H9 (cell line): ENCODE data around the gene GOLT1A. TPM values are rescaled to one million over a fixed set of nuclear protein-coding genes. Genes with fewer than 3 reads are reported as not detected.

ENCODE experiments used
- DNase-seq: peaks from one replicate; pipeline ENCODE4 v3.0.0-alpha.2; 2017
- H2AFZ ChIP-seq: one replicate; pipeline ENCODE4 v1.6.1; 2013; ENCODE audit warnings: mild to moderate bottlenecking, low read length, control low read depth, moderate library complexity
- H2AK5ac ChIP-seq: 2 replicates; pipeline ENCODE4 v1.6.1; 2013; ENCODE audit warnings: low read length, control low read depth, mixed read lengths; ENCODE audit not compliant: insufficient read length
- H2BK120ac ChIP-seq: one replicate; pipeline ENCODE4 v1.6.1; 2013; ENCODE audit warnings: low read depth, mild to moderate bottlenecking, low read length, control low read depth, inconsistent platforms; ENCODE audit not compliant: poor library complexity, severe bottlenecking
- H2BK12ac ChIP-seq: 2 replicates; pipeline ENCODE4 v1.6.1; 2013; ENCODE audit warnings: low read length, control low read depth, mixed read lengths, low read depth; ENCODE audit not compliant: insufficient read length
- H2BK15ac ChIP-seq: 2 replicates; pipeline ENCODE4 v1.6.1; 2013; ENCODE audit warnings: low read depth, low read length, control low read depth
- H2BK20ac ChIP-seq: one replicate; pipeline ENCODE4 v1.6.1; 2013; ENCODE audit warnings: low read depth, mild to moderate bottlenecking, low read length, control low read depth, inconsistent platforms; ENCODE audit not compliant: poor library complexity, severe bottlenecking
- H2BK5ac ChIP-seq: 2 replicates; pipeline ENCODE4 v1.6.1; 2013; ENCODE audit warnings: low read length, control low read depth, mixed read lengths; ENCODE audit not compliant: insufficient read length
- H3K14ac ChIP-seq: 2 replicates; pipeline ENCODE4 v1.6.1; 2013; ENCODE audit warnings: low read length, control low read depth; ENCODE audit not compliant: insufficient read depth
- H3K18ac ChIP-seq: 2 replicates; pipeline ENCODE4 v1.6.1; 2013; ENCODE audit warnings: low read depth, mild to moderate bottlenecking, mixed read lengths, low read length, control low read depth; ENCODE audit not compliant: insufficient read length
- H3K23ac ChIP-seq: 2 replicates; pipeline ENCODE4 v1.6.1; 2013; ENCODE audit warnings: low read length, control low read depth, mixed read lengths, low read depth; ENCODE audit not compliant: insufficient read length
- H3K23me2 ChIP-seq: 2 replicates; pipeline ENCODE4 v1.6.1; 2013; ENCODE audit warnings: low read depth, mild to moderate bottlenecking, mixed read lengths, low read length, control low read depth; ENCODE audit not compliant: insufficient read length, poor library complexity, severe bottlenecking
- H3K27ac ChIP-seq: 2 replicates; pipeline ENCODE4 v1.5.1; 2013; ENCODE audit warnings: low read length, control low read depth, mixed read lengths, low read depth; ENCODE audit not compliant: insufficient read length
- H3K27me3 ChIP-seq: 2 replicates; pipeline ENCODE4 v1.6.1; 2013; ENCODE audit warnings: low read length, control low read depth, inconsistent platforms; ENCODE audit not compliant: insufficient read depth
- H3K4ac ChIP-seq: 2 replicates; pipeline ENCODE4 v1.6.1; 2013; ENCODE audit warnings: low read depth, mild to moderate bottlenecking, control low read depth, inconsistent platforms, low read length, moderate library complexity
- H3K4me1 ChIP-seq: 2 replicates; pipeline ENCODE4 v1.6.1; 2013; ENCODE audit warnings: low read length, control low read depth, inconsistent platforms; ENCODE audit not compliant: insufficient read depth
- H3K4me2 ChIP-seq: 2 replicates; pipeline ENCODE4 v1.6.1; 2013; ENCODE audit warnings: low read length, control low read depth, mixed read lengths; ENCODE audit not compliant: insufficient read length, insufficient read depth
- H3K56ac ChIP-seq: 2 replicates; pipeline ENCODE4 v1.6.1; 2013; ENCODE audit warnings: low read depth, mild to moderate bottlenecking, mixed read lengths, low read length, control low read depth; ENCODE audit not compliant: insufficient read length
- H3K79me1 ChIP-seq: 2 replicates; pipeline ENCODE4 v1.6.1; 2013; ENCODE audit warnings: low read depth, mild to moderate bottlenecking, moderate library complexity, low read length, control low read depth, inconsistent platforms; ENCODE audit not compliant: insufficient read depth, poor library complexity, severe bottlenecking
- H3K79me2 ChIP-seq: 2 replicates; pipeline ENCODE4 v1.6.1; 2013; ENCODE audit warnings: low read length, control low read depth, inconsistent platforms; ENCODE audit not compliant: insufficient read depth
- H3K9ac ChIP-seq: 2 replicates; pipeline ENCODE4 v1.6.1; 2013; ENCODE audit warnings: low read length, control low read depth, mixed read lengths; ENCODE audit not compliant: insufficient read length; ENCODE audit errors: extremely low read depth
- H3K9me3 ChIP-seq: one replicate; pipeline ENCODE4 v1.6.1; 2013; ENCODE audit warnings: low read depth, low read length, inconsistent platforms; ENCODE audit not compliant: control insufficient read depth
- H3T11ph ChIP-seq: one replicate; pipeline ENCODE4 v1.6.1; 2013; ENCODE audit warnings: mild to moderate bottlenecking, low read length, control low read depth, inconsistent platforms
- H4K20me1 ChIP-seq: one replicate; pipeline ENCODE4 v1.6.1; 2013; ENCODE audit not compliant: control insufficient read depth, insufficient read length, insufficient read depth
- H4K5ac ChIP-seq: 2 replicates; pipeline ENCODE4 v1.6.1; 2013; ENCODE audit warnings: low read depth, mild to moderate bottlenecking, mixed read lengths, low read length, control low read depth; ENCODE audit not compliant: insufficient read length
- H4K8ac ChIP-seq: replicated peaks from 2 replicates; pipeline ENCODE4 v1.6.1; 2013; ENCODE audit warnings: low read length, control low read depth, mixed read lengths, low read depth; ENCODE audit not compliant: insufficient read length
- H4K91ac ChIP-seq: 2 replicates; pipeline ENCODE4 v1.6.1; 2013; ENCODE audit warnings: low read depth, mild to moderate bottlenecking, moderate library complexity, mixed read lengths, low read length, control low read depth; ENCODE audit not compliant: insufficient read length
- H3K27ac Mint-ChIP-seq, 3 experiments: 2 replicates in 2 of 3; 3 replicates in 1 of 3; pipeline ENCODE4 v1.8.0; 2020 to 2021; ENCODE audit warnings: mixed read lengths in 3 of 3, mild to moderate bottlenecking in 1 of 3, moderate library complexity in 1 of 3
- H3K27me3 Mint-ChIP-seq: 2 replicates; pipeline ENCODE4 v1.8.0; 2021; ENCODE audit warnings: low read depth, mild to moderate bottlenecking, moderate library complexity, mixed read lengths
- H3K36me3 Mint-ChIP-seq, 3 experiments: 2 replicates in 2 of 3; 3 replicates in 1 of 3; pipeline ENCODE4 v1.8.0; 2020 to 2021; ENCODE audit warnings: low read depth in 3 of 3, mixed read lengths in 3 of 3; ENCODE audit not compliant: insufficient read depth in 1 of 3
- H3K4me1 Mint-ChIP-seq, 2 experiments: 2 replicates each; pipeline ENCODE4 v1.8.0; 2020; ENCODE audit warnings: mixed read lengths in 2 of 2
- H3K4me3 Mint-ChIP-seq, 2 experiments: 2 replicates in 1 of 2; 3 replicates in 1 of 2; pipeline ENCODE4 v1.8.0; 2020 to 2021; ENCODE audit warnings: mild to moderate bottlenecking in 2 of 2, mixed read lengths in 2 of 2, moderate library complexity in 1 of 2
- H3K9me3 Mint-ChIP-seq, 2 experiments: 2 replicates in 1 of 2; 3 replicates in 1 of 2; pipeline ENCODE4 v1.8.0; 2020; ENCODE audit warnings: mild to moderate bottlenecking in 2 of 2, mixed read lengths in 2 of 2, moderate library complexity in 1 of 2
- WGBS: extraction: QIAGEN DNeasy Blood & Tissue Kit; methylation state at CpG from one replicate; pipeline ENCODE4 v1.1.7; 2013; ENCODE audit warnings: missing lambda C conversion rate, low lambda C conversion rate, mixed read lengths; ENCODE audit not compliant: insufficient read length; ENCODE audit errors: extremely low coverage; 5-methylcytosine and 5-hydroxymethylcytosine counted together
- total RNA-seq: library from RNA; stranded (reverse); gene quantifications from 2 replicates; pipeline ENCODE4 v1.2.1, GENCODE V29; 2021
- TF ChIP-seq, protein P1 (sequence below): fragments of 200-600 bp; sonication (generic); conservative IDR thresholded peaks from 3 replicates; pipeline ENCODE4 v1.8.0; 2021; ENCODE audit warnings: antibody characterized with exemption, mild to moderate bottlenecking

The GOLT1A gene
- total RNA-seq, 1 experiment from 2014 or later: 4.2 TPM

DNA sequence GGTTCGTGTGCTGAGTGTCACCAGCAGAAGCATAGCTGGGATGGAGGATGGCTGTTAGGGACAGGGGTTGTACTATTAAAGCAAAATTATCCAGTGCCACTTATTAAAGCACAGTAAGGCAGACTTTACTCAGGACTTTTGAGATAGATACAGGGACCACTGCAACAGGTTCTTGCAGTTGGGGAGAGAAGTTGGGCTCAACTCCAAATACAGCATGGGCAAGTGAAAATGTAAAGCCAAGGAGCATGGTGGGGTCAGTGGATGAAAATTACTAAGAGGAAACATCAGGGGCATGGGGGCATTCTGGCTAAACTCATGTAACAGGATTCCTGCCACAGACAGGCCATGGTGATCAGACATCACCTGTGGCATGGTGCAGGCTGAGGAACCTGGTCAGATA lies 32.7 kb downstream of the GOLT1A start:
- H3K4ac ChIP-seq: no peak overlapping the region
- H4K8ac ChIP-seq: no peak overlapping the region
- no peak overlapping the region for H3K9ac ChIP-seq
- H3K9me3 ChIP-seq: no peaks in the 10 kb centered on the region
- H4K91ac ChIP-seq: no peak overlapping the region
- Mint-ChIP-seq H3K9me3 (peaks cover 4 to 19% of the 10 kb centered on the region in 2 experiments; a peak in 3 of 5 replicates), H3K4me3 (no peak overlapping the region), H3K36me3 (peaks cover 0 to 4% (median 0%) of the 10 kb centered on the region in 3 experiments; a peak in 1 of 7 replicates), H3K4me1 (no peaks in the 10 kb centered on the region), H3K27me3 (peaks cover 42% of the 10 kb centered on the region), H3K27ac (no peak overlapping the region)
- H2BK12ac ChIP-seq: no peak overlapping the region
- no peaks in the 10 kb centered on the region for H3K79me2 ChIP-seq
- WGBS: no CpG with 5 or more reads among the region's 1 CpG
- TF ChIP-seq, protein P1, sequence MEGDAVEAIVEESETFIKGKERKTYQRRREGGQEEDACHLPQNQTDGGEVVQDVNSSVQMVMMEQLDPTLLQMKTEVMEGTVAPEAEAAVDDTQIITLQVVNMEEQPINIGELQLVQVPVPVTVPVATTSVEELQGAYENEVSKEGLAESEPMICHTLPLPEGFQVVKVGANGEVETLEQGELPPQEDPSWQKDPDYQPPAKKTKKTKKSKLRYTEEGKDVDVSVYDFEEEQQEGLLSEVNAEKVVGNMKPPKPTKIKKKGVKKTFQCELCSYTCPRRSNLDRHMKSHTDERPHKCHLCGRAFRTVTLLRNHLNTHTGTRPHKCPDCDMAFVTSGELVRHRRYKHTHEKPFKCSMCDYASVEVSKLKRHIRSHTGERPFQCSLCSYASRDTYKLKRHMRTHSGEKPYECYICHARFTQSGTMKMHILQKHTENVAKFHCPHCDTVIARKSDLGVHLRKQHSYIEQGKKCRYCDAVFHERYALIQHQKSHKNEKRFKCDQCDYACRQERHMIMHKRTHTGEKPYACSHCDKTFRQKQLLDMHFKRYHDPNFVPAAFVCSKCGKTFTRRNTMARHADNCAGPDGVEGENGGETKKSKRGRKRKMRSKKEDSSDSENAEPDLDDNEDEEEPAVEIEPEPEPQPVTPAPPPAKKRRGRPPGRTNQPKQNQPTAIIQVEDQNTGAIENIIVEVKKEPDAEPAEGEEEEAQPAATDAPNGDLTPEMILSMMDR: no peak
- H3K4me1 ChIP-seq: no peaks in the 10 kb centered on the region
- no peak overlapping the region for H3T11ph ChIP-seq
- no peak overlapping the region for H3K23ac ChIP-seq
- no peak overlapping the region for H2AK5ac ChIP-seq
- no peak overlapping the region for H3K56ac ChIP-seq
- H3K27me3 ChIP-seq: no peaks in the 10 kb centered on the region
- no peaks in the 10 kb centered on the region for H4K20me1 ChIP-seq
- H2BK15ac ChIP-seq: no peak overlapping the region
- H3K27ac ChIP-seq: no peak overlapping the region
- H2BK5ac ChIP-seq: no peak overlapping the region
- no peak for DNase-seq
- H3K18ac ChIP-seq: no peak overlapping the region
- no peak overlapping the region for H2AFZ ChIP-seq
- no peak overlapping the region for H2BK20ac ChIP-seq
- H3K14ac ChIP-seq: no peak overlapping the region
- H3K23me2 ChIP-seq: no peaks in the 10 kb centered on the region
- H4K5ac ChIP-seq: no peak overlapping the region
- H3K79me1 ChIP-seq: no peaks in the 10 kb centered on the region
- H2BK120ac ChIP-seq: no peak overlapping the region
- no peak overlapping the region for H3K4me2 ChIP-seq
